Measurements from ENCODE around the gene CCDC88C.
"Not testable (repeated sequence)": the region's sequence is repeated elsewhere in the genome, so short reads cannot be mapped to it uniquely, and the experiment has no call there.

Gene CCDC88C

DNA sequence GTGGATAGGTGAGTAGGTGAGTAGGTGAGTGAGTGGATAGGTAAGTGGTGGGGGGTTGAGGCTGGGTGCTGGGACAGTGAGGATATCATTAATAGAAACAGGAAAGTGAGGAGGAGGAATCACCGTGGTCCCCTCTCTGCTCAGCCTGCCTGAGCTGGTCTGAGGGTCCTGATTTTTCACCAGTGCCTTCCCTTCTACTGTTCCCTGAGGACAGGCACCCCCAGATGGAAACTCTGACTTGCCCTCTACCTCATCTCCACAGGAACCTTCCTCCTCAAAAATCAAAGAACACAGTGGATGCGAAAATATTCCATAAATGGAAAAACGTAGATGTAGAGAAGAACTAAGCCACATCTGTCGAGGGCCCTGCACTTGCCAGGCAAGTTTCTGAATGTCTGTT is 175.0 kb downstream of the CCDC88C start:
- no peak for DNase-seq

DNA sequence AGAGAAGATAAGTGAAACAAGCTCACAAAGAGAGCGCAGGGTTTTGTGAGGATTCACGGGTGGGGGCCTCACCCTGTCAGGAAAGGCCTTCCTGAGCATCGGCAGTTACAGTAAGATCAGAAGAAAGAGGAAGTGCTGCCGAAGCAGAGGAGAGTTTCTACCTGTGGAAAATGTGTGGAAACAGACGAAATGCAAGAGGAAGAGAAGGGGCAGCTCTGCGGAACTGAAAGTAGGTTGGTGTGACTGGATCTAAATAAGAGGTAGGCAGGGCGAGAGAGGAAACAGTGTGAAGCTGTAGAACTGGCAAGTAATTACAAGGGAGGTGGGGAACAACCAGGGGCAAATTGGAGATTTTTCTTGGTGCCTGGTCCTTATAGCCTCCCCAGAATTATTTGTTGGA is 175.8 kb downstream of the CCDC88C start:
- no peak for DNase-seq

DNA sequence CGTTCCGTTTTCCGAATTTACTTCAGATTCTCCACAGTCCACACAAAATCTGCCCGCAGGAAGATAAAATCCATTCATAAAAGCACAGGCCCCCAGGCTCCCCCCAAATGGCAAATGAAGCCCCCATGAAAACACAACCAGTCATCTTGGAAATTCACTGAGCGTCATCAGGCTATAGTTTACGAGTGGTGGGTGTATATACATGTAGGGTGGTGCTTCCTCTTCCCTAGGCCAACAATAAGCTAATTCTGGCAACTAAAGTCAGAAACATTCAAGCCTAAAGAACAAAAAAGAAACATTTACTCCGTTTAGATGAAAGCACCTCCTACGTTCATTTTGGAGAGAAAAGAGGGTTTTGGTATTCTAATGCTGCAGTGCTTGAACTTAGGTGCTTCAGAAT is 179.0 kb downstream of the CCDC88C start:
- DNase-seq = no peak

DNA sequence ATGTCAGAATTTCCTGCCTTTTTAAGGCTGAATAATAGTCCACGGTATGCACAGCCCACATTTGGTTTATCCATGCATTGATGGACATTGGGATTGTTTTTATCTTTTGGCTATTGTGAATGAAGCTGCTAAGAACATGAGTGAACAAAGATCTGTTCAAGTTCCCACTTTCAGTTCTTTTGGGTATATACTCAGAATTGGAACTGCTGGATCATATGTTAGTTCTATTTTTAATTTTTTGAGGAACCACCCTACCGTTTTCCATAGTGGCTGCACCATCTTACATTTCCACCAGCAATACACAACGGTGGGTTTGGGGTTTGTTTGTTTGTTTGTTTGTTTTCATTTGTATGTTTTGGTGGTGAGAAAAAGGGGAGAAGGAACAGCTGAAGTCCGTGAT is 179.5 kb downstream of the CCDC88C start:
- no peak for DNase-seq

DNA sequence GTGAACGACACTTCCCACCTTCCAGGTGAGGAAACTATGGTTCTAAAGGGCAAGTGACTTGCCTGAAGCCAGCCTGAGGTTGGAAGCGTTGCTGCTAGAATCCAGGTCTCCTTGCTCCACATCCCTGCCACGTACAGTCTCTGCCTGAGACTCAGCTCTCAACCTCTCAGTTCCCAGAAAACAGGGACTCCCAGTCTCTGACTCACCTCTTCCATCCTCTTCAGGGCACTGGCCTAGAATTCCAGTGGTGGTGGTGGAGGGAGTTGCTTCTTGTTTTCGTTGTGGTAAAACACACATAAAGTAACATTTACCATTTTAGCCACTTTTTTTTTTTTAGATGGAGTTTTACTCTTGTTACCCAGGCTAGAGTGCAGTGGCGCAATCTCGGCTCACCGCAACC is 180.4 kb downstream of the CCDC88C start:
- DNase-seq = no peak

DNA sequence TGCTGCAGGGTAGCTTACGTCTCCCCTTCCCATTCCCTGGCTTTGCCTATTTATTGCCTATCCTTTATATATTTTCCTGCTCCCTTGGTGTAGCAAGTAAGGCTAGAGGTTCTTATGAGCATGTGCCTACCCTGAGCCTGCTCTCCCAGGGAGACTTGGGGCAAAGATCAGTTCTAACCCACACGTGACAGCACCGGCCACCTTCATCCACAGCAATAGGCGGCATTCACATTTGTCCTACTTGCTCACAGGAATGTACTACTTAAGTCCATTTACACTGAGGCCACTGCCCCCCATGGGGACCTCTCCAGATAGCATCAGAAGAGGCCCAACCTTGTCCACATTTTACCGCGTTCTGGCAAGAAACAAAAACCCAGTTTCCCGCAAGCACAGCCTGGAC is 181.8 kb downstream of the CCDC88C start:
- DNase-seq = no peak

DNA sequence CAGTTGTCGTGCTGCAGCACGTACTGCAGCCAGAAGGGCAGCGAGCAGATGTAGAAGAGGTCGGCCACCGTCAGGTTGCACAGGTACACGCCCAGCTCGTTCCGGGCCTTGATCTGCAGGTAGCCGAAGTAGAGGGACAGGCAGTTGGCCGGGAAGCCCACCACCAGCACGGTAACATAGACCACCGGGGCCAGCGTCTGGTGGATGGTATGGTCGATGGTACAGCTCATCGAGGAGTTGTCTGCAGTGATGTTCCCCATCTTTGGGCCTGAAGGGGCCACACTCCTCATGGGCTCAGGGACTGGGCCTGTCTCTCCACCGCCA is 182.9 kb downstream of the CCDC88C start:
- DNase-seq = no peak

DNA sequence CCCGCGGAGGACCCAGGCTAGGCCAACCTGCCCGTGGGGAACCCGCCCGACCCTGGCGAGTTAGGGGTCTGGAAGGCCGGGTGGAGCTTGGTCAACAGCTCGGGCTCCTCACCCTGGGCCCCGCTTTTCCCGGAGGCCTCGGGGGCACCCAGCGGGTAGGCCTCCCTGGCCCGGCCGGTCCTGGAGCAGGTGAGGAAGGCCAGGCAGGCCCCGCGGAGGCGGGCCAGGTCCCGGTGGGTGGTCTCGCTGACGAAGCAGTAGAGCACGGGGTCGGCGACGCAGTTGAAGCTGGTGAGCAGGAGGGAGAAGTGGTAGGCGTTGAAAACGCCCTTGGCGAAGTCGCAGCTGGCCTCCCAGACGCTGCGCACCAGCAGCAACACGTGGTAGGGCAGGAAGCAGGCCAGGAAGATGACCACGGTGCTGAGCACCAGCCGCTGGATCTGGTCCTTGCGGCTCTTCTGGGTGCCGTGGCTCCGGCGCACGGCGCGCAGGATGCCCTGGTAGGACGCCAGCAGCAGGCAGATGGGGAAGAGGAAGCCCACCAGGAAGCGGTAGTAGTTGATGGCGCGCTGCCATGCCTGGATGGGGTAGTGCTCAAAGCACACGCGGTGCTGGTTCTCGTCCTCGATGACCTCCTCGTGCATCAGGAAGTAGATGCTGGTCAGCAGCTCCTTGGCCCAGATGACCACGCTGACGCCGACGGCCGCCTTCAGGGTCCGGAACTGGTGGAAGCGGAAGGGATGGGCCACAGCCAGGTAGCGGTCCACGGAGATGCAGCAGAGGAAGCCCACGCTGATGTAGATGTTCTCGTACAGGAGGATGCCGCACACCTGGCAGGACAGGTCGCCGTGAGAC is 183.5 kb downstream of the CCDC88C start:
- DNase-seq = no peak

DNA sequence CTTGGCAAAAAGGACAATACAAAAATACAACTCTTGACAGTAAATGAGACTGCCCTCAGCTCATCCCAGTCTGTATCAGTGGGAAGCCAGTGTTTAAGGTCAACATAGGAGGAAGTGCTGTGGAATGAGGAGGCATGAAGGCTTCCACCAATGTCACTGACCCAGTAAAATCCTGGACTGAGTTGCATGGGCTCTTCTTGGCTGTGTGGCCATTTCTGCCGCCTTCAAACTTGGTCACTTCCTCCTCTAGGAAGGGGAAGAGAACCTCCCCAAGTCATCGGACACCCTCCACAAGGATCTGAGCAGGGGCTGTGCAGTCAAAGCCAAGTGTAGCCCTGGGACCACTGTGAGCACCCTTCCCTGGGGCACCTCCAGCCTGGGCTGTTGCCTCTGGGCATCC is 185.0 kb downstream of the CCDC88C start:
- no peak for DNase-seq

DNA sequence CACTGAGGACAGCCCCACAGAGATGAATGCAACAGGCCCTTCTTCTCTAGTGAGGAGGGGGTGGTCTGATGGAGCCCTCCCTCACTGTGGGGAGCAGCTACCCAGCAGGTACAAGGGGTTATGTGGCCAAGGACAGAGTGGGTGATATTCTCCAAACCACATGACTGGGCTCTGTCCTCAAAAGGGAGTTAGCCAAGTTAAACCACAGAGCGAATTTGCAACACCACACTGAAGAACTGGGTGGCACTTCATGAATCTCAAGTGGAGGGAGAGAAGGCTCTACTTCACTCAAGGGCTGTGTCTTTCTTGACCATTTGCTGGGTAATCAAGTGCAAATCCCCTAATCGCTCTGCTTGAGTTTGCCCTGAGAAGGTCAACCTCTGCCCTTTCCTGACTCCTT is 185.6 kb downstream of the CCDC88C start:
- DNase-seq = no peak

DNA sequence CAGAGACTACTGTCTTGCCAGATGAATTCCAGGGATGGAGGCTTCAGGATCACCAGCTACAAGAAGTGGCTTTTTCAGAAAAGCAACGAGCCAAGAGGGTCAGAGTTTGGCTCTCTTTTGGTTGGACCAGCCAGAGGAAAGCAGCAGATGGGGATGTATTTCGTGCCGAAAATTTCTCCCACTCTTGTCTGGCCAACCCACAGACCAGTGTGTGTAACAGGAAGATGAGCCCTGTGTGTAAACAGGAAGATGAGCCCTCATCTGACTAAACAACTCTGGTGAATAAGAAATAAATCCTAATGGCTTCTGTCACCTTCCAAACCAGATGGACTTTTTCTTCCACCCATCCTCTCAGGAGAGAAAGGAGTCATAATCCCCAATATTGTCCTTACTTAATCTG is 186.2 kb downstream of the CCDC88C start:
- DNase-seq = no peak

DNA sequence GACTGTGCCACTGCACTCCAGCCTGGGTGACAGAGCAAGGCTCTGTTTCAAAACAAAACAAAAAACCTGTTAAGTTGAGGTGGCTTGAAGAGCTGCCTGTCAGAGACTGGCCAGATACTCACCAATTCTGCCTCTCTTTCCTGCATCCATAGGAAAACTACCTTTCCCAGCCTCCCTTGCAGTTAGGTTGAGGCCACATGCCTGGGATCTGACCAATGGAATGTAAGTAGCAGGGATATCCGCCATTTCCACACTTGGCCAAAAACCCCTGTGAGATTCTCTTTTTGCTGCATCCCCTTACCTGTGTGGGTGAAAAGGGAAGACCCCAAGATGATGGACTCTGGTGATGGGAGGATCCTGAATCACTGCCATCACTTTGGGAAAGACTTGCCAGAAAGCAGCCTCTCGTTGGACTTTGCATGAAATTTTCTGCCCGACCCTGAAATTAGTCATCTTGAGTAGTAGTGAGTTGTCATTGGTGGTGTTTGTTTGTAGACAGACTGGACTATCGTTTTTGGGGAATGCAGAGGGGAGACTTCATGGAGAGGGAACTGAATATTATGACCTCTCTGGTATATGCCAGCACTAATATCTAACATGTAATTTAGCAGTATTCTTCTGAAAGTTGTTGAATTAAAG is 187.1 kb downstream of the CCDC88C start:
- DNase-seq = peak; percentile 24

DNA sequence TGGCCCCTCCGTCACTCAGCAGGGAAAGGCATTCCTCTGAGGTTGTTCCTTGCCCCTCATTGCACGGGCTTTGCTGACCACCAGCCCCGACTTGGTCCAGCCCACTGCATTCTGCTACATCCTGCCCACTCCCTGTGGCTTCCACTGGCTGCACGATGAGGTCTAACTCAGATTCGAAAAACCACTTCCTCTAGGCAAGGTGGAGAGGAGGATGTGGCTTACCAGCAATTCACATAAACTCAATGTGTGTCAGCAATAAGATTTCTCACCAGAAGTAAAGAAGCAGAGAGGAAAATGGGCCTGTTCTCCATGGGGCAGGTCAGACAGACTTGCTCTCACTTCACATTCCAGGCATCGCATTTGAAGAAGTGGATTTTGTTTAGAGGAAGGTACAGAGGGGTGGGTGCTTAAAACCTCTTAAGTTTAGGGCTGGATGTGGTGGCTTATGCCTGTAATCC is 187.8 kb downstream of the CCDC88C start:
- DNase-seq = peak; percentile 71

DNA sequence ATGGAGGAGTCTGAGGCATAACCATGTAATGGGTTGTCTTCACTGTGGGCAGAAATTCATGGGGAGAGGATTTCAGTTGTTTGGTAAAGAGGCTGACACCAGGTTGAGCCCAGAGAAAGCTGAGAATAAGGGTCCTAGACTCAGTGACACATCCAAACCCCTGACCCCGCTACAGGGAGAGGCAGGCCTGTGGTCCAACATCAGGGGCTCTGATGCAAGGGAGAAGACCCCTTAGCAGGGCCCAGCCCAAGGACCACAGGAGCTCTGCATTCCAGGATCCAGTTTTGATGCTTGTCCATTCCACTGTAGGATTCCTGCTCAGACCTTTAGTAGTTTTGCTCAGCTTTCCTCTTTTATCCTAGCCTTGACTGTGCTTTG is 188.6 kb downstream of the CCDC88C start:
- DNase-seq = no peak

DNA sequence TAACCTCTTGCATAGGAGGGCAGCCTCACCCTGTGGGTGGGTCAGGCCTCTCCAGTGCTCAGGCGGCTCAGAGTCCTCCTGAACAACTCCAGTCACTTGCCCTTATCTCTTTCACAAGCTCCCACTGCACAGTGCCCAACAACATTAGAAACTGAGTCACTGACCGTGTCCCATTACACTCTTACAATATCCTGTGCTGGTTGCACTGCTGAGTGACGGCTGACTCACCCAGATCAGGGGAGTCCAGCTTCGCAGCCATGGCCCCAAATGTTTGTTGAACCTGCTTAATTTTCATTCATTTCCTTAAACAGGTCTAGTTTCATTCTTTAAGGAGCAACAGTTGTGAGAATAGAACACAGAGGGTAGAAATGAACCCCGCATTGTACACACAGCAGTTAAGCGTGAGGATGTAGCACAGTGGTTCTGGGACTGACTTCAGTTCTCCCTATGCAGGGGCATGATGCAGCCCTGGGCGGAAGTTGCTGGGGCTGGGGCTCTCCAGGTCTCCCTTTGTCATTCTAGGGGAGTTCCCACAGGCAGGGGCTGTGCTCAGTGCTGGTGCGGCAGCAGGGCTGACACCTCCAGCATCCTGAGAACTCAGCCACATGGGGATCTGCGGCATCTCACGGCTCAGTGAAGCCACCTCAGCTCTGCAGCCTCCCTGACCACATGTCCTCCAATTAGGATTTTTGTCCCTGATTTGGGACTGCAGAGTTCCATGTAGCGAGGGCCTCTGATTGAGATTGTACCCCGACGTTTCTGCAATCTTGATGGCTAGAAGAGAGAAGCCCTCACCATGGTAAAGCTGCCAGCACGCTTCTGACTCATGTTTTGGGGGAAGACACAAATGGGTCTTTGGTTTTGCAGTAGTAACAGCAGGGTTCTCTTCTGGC is 189.3 kb downstream of the CCDC88C start:
- DNase-seq = peak; percentile 93

DNA sequence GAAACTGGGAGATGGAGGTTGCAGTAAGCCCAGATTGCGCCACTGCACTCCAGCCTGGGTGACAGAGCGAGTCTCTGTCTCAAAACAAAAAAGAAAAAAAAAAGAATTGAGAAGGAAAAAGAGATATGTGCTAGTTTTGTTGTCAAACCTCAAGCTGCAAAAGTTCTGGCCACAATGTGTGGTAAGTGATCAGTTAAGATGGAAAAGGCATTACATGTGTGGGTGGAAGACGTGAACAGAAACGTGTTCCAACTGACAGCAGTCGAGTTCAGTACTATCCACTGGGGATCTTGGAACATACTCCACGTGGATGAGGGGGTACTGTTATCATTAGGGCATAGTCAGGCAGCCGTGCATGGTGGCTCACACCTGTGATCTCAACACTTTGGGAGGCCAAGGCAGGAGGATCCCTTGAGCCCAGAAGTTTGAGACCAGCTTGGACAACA is 190.4 kb downstream of the CCDC88C start:
- peak; percentile 46 for DNase-seq

DNA sequence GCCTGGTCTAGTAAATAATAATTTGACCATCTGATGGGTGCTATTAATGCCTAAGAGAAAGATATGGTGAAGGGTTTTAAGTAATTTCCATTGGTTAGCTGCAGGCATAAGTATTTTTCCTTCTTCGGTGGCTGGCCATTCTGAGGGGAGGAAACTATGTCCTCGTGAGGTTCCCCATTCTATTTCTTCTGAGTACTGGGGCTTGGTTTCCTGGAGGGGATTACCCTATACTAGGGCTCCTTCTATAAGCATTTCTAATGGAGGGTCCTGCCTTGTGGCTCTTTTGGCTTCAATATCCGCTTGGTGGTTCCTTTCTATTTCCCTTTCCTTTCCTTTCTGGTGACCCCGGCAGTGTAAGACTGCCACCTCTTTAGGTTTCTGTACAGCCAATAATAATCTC is 191.3 kb downstream of the CCDC88C start:
- DNase-seq = not testable (repeated sequence)

DNA sequence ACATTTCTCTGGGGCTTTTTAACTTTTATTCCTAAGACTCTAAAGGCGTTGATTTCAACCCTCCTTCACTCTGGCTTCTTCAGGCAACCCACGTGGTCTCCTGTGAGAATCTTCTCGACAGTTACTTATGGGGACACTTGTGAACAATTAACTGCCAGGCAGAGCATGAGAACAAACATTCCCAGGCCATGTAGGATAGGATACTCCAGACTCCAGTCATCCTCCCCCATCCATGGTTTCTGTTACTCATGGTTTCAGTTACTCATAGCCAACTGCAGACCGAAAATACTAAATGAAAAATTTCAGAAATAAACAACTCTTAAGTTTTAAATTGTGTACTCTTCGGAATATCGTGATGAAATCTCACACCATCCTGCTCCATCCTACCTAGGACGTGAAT is 192.6 kb downstream of the CCDC88C start:
- DNase-seq = no peak

DNA sequence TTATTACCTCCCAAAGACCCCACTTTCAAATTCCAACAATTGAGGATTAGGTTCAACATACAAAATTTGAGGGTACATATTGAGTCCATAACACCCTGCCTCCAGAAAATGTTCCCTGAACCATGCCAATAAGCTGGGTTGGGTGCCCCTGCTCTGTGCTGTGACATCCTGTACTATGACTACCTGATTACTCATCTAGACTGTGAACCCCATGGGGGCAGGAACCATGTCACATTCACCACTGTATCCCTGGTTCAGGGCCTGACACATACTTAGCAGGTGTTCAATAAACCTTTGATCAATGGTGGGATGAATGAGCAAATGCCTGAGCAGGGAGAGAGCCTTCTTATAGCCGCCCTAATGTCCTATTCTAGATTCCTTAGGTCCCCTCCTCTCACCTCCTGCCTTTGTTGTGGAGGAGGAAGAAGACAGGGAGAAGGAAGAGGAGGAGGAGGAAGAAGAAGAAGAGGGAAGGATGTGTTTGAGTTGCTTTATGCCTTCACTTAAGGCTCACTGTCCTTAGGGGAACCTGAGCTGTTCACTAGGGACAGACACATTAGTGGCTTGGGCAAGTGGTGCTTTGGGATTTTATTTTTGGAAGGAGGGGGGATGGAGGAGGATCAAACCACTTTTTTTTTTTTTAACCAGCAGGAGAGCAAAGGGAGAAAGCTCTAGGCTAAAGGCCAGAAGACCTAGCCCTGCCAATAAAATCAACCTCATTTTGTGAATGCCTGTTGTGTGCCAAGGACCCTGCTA is 194.4 kb downstream of the CCDC88C start:
- DNase-seq = peak; percentile 37

Measured in activated CD4-positive, alpha-beta T cell treated with anti-CD3 and anti-CD28 coated beads for 48 hours (primary cell).